ENCODE measurements around the gene ATRAID. TPM values are rescaled to one million over a fixed set of nuclear protein-coding genes. Genes with fewer than 3 reads are reported as not detected.

ATRAID gene
- total RNA-seq, 4 donors from 2014 or later = 107 to 210 (median 124) TPM

GRCh38 chr2:27233341-27233740, 21.5 kb downstream of the ATRAID start:
- Histone ChIP-seq H3K4me1 (no peaks in the 10 kb centered on the region), H3K27ac (no peak overlapping the region), H3K4me3 (no peak overlapping the region), H3K9me3 (no peaks in the 10 kb centered on the region), H3K27me3 (no peaks in the 10 kb centered on the region), H3K36me3 (peaks cover 0 to 100% (median 51%) of the 10 kb centered on the region in 3 donors)
- DNase-seq (ENCODE audit: low spot score in 2 of 2) = no peak
- 93 to 95% methylated on average over 11 to 12 of the region's 14 CpGs for WGBS, 2 donors
- no peak for TF ChIP-seq EP300 (IDR thresholded peaks at IDR 0.05)
- TF ChIP-seq CTCF (IDR thresholded peaks at IDR 0.05) = no peak
- no peak for TF ChIP-seq POLR2A (IDR thresholded peaks at IDR 0.05)

- WGBS, 2 donors = 94 to 95% methylated on average over 12 of the region's 12 CpGs
- DNase-seq (ENCODE audit: low spot score in 2 of 2) = no peak
- H3K4me1 ChIP-seq = no peaks in the 10 kb centered on the region
- H3K36me3 ChIP-seq = peaks cover 4 to 100% (median 67%) of the 10 kb centered on the region in 3 donors
- H3K27ac ChIP-seq = no peak overlapping the region
- no peak overlapping the region for H3K4me3 ChIP-seq
- no peaks in the 10 kb centered on the region for H3K27me3 ChIP-seq
- H3K9me3 ChIP-seq = no peaks in the 10 kb centered on the region
- TF ChIP-seq EP300 (IDR thresholded peaks at IDR 0.05) = no peak
- no peak for TF ChIP-seq POLR2A (IDR thresholded peaks at IDR 0.05)
- no peak for TF ChIP-seq CTCF (IDR thresholded peaks at IDR 0.05)
Observed at GRCh38 chr2:27236136-27236535, 24.3 kb downstream of the ATRAID start.

- no peaks in the 10 kb centered on the region for H3K27me3 ChIP-seq
- H3K4me1 ChIP-seq = no peaks in the 10 kb centered on the region
- peaks cover 6 to 100% (median 62%) of the 10 kb centered on the region in 3 donors for H3K36me3 ChIP-seq
- H3K9me3 ChIP-seq = no peaks in the 10 kb centered on the region
- TF ChIP-seq CTCF (IDR thresholded peaks at IDR 0.05) (no peak), POLR2A (IDR thresholded peaks at IDR 0.05) (no peak), EP300 (IDR thresholded peaks at IDR 0.05) (no peak)
- no peak overlapping the region for H3K4me3 ChIP-seq
- DNase-seq (ENCODE audit: low spot score in 2 of 2) = no peak
- WGBS, 2 donors = 84 to 94% methylated on average over 3 of the region's 3 CpGs
- no peak overlapping the region for H3K27ac ChIP-seq
Observed at GRCh38 chr2:27236626-27237025, 24.8 kb downstream of the ATRAID start.

- WGBS, 2 donors = 93 to 97% methylated on average over 15 of the region's 15 CpGs
- no peak overlapping the region for H3K4me3 ChIP-seq
- TF ChIP-seq CTCF (IDR thresholded peaks at IDR 0.05) (no peak), POLR2A (IDR thresholded peaks at IDR 0.05) (no peak)
- no peaks in the 10 kb centered on the region for H3K4me1 ChIP-seq
- no peaks in the 10 kb centered on the region for H3K27me3 ChIP-seq
- no peaks in the 10 kb centered on the region for H3K9me3 ChIP-seq
- H3K36me3 ChIP-seq = peaks cover 6 to 100% (median 54%) of the 10 kb centered on the region in 3 donors
- no peak for DNase-seq (ENCODE audit: low spot score in 2 of 2)
- no peak overlapping the region for H3K27ac ChIP-seq
Observed at GRCh38 chr2:27237341-27237945, 25.6 kb downstream of the ATRAID start.

- Histone ChIP-seq H3K27me3 (no peaks in the 10 kb centered on the region), H3K36me3 (peaks cover 6 to 100% (median 47%) of the 10 kb centered on the region in 3 donors), H3K9me3 (no peaks in the 10 kb centered on the region), H3K4me1 (no peaks in the 10 kb centered on the region), H3K4me3 (no peak overlapping the region), H3K27ac (no peak overlapping the region)
- 99% methylated on average over 8 of the region's 8 CpGs; no CpG with 5 or more reads in 1 of the 2 donors for WGBS, 2 donors
- TF ChIP-seq POLR2A (IDR thresholded peaks at IDR 0.05) = no peak
- TF ChIP-seq CTCF (IDR thresholded peaks at IDR 0.05) = no peak
- no peak for TF ChIP-seq EP300 (IDR thresholded peaks at IDR 0.05)
- DNase-seq (ENCODE audit: low spot score in 2 of 2) = no peak
Observed at GRCh38 chr2:27238976-27239375, 27.1 kb downstream of the ATRAID start.
